ENCODE data around the gene ZNF70. TPM values are rescaled to one million over a fixed set of nuclear protein-coding genes. Genes with fewer than 3 reads are reported as not detected.

ZNF70 gene
- polyA plus RNA-seq, 1 of the 3 experiments (the other 2 are of a cell fraction): 0.77 TPM

DNA sequence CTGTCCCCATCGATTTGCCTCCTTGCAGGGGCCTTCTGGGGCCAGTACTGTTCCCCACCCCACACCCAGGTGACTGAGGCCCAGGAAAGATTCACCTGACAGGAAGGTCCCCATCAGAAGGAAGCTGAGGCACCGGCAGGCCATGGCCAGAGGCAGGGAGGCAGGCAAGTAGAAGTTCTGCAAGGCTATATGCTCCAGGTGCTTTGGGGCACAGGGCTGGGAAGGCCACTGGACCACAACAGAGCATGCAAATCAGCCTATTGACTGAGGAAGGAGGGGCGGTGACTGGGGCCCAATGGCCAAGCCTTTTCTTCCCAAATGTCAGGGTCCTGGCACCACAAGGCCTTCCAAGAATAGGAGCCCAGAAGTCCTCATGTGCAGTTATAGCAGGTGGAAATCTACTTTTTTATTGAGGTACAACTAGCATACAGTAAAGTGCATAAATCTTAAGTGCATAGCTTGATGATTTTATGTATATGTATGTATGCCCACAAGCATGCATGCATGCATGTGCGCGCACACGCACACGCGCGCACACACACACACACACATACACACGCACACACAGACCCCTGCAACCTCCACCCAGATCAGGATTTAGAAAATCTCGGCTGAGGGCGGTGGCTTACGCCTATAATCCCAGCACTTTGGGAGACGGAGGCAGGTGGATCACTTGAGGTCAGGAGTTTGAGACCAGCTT is 3.5 kb upstream of the ZNF70 start, which contains the start of gene VPREB3 (continued):
- no peak for TF ChIP-seq MXI1 (IDR thresholded peaks at IDR 0.05; ENCODE audit: low read depth, low read length)
- TF ChIP-seq SMC3 (IDR thresholded peaks at IDR 0.05; ENCODE audit: low read depth, low read length): no peak
- no peak for TF ChIP-seq GATA2 (CRISPR knock-in tag; IDR thresholded peaks at IDR 0.05)
- no peak for TF ChIP-seq FOXM1 (IDR thresholded peaks at IDR 0.05; ENCODE audit: low read depth)
- no peak for TF ChIP-seq TEAD4 (IDR thresholded peaks at IDR 0.05; ENCODE audit: borderline replicate concordance, insufficient read depth)
- TF ChIP-seq, protein P1, sequence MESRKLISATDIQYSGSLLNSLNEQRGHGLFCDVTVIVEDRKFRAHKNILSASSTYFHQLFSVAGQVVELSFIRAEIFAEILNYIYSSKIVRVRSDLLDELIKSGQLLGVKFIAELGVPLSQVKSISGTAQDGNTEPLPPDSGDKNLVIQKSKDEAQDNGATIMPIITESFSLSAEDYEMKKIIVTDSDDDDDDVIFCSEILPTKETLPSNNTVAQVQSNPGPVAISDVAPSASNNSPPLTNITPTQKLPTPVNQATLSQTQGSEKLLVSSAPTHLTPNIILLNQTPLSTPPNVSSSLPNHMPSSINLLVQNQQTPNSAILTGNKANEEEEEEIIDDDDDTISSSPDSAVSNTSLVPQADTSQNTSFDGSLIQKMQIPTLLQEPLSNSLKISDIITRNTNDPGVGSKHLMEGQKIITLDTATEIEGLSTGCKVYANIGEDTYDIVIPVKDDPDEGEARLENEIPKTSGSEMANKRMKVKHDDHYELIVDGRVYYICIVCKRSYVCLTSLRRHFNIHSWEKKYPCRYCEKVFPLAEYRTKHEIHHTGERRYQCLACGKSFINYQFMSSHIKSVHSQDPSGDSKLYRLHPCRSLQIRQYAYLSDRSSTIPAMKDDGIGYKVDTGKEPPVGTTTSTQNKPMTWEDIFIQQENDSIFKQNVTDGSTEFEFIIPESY (IDR thresholded peaks at IDR 0.05; ENCODE audit: borderline replicate concordance, low read depth): no peak
- TF ChIP-seq GABPA (IDR thresholded peaks at IDR 0.05; ENCODE audit: low read depth): no peak
- no peak for TF ChIP-seq CHD2 (IDR thresholded peaks at IDR 0.05; ENCODE audit: low read length, partially characterized antibody)
- TF ChIP-seq, protein P2, sequence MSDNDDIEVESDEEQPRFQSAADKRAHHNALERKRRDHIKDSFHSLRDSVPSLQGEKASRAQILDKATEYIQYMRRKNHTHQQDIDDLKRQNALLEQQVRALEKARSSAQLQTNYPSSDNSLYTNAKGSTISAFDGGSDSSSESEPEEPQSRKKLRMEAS (IDR thresholded peaks at IDR 0.05; ENCODE audit: low read depth): no peak
- TF ChIP-seq, protein P3, sequence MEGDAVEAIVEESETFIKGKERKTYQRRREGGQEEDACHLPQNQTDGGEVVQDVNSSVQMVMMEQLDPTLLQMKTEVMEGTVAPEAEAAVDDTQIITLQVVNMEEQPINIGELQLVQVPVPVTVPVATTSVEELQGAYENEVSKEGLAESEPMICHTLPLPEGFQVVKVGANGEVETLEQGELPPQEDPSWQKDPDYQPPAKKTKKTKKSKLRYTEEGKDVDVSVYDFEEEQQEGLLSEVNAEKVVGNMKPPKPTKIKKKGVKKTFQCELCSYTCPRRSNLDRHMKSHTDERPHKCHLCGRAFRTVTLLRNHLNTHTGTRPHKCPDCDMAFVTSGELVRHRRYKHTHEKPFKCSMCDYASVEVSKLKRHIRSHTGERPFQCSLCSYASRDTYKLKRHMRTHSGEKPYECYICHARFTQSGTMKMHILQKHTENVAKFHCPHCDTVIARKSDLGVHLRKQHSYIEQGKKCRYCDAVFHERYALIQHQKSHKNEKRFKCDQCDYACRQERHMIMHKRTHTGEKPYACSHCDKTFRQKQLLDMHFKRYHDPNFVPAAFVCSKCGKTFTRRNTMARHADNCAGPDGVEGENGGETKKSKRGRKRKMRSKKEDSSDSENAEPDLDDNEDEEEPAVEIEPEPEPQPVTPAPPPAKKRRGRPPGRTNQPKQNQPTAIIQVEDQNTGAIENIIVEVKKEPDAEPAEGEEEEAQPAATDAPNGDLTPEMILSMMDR (IDR thresholded peaks at IDR 0.05): no peak
- no peak for TF ChIP-seq TAF1 (IDR thresholded peaks at IDR 0.05; ENCODE audit: borderline replicate concordance, low read depth, low read length)
- TF ChIP-seq, protein P4, sequence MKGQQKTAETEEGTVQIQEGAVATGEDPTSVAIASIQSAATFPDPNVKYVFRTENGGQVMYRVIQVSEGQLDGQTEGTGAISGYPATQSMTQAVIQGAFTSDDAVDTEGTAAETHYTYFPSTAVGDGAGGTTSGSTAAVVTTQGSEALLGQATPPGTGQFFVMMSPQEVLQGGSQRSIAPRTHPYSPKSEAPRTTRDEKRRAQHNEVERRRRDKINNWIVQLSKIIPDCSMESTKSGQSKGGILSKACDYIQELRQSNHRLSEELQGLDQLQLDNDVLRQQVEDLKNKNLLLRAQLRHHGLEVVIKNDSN (IDR thresholded peaks at IDR 0.05; ENCODE audit: borderline replicate concordance, low read depth): no peak
- TF ChIP-seq, protein P5, sequence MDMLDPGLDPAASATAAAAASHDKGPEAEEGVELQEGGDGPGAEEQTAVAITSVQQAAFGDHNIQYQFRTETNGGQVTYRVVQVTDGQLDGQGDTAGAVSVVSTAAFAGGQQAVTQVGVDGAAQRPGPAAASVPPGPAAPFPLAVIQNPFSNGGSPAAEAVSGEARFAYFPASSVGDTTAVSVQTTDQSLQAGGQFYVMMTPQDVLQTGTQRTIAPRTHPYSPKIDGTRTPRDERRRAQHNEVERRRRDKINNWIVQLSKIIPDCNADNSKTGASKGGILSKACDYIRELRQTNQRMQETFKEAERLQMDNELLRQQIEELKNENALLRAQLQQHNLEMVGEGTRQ (IDR thresholded peaks at IDR 0.05; ENCODE audit: borderline replicate concordance, low read depth, low read length): no peak

DNA sequence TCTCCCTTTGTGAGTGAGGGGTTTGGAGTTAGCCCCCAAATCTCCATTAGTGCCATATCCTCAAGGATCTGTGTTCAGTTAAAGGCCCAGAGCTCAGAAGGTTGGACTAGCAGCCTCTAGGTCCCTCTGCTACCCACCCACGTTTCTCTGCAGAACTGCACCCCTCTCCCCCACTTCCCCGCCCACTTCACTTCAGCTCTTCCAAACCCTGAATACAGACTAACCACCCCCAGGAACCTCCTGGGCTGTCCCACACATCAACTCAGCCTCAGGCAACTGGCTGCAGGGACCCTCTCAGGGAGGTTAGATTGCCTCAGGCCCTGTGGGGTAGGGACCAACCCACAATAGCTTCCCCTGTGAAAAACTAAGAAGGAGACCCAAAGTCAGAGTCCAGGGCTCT is 2.5 kb upstream of the ZNF70 start:
- no peak overlapping the region for H3K27ac ChIP-seq (ENCODE audit: low read depth in 2 of 2, low read length in 1 of 2)
- ChIA-PET CTCF (interaction anchor here (2.7 kb wide), 1 partner anchor 96 kb away, joined by 6 read pairs; no protein-coding TSS in a partner anchor), POLR2A (no interaction called here)
- no peak overlapping the region for H3K4me2 ChIP-seq
- 85% methylated on average over 2 of the region's 2 CpGs for WGBS (ENCODE audit: low lambda C conversion rate)
- H3K9ac ChIP-seq: no peak overlapping the region
- H3K27me3 ChIP-seq (ENCODE audit: insufficient read depth): no peaks in the 10 kb centered on the region
- H3K36me3 ChIP-seq (replicated peaks in 1 of 2; ENCODE audit: control insufficient read depth in 1 of 2, insufficient read depth in 2 of 2, low read length in 1 of 2): no peaks in the 10 kb centered on the region
- H4K20me1 ChIP-seq (ENCODE audit: insufficient read depth): no peaks in the 10 kb centered on the region
- H3K79me2 ChIP-seq (ENCODE audit: insufficient read depth): peaks cover 16% of the 10 kb centered on the region
- no peaks in the 10 kb centered on the region for H3K9me2 ChIP-seq
- H3F3A ChIP-seq (replicated peaks; ENCODE audit: insufficient read depth): no peaks in the 10 kb centered on the region
- H2AFZ ChIP-seq (ENCODE audit: low read depth): no peak overlapping the region
- H3K4me1 ChIP-seq (ENCODE audit: control insufficient read depth in 1 of 2, insufficient read depth in 2 of 2, low read depth in 1 of 2, low read length in 1 of 2): peaks cover 0 to 10% of the 10 kb centered on the region in 2 experiments; a peak in 2 of 4 replicates
- H3K4me3 ChIP-seq (ENCODE audit: low read depth in 2 of 2, low read length in 1 of 2): no peak overlapping the region
- DNase-seq: no peak
- no peaks in the 10 kb centered on the region for H3K9me3 ChIP-seq
- TF ChIP-seq, protein P5 (IDR thresholded peaks at IDR 0.05; ENCODE audit: borderline replicate concordance, low read depth, low read length): no peak
- no peak for TF ChIP-seq TAF1 (IDR thresholded peaks at IDR 0.05; ENCODE audit: borderline replicate concordance, low read depth, low read length)
- TF ChIP-seq EZH2phosphoT487 (IDR thresholded peaks at IDR 0.05; ENCODE audit: borderline replicate concordance, low read depth): no peak
- TF ChIP-seq NRF1 (IDR thresholded peaks at IDR 0.05; ENCODE audit: low read depth, low read length): no peak
- TF ChIP-seq YY1 (IDR thresholded peaks at IDR 0.05; ENCODE audit: low read depth): no peak
- TF ChIP-seq ELF1 (IDR thresholded peaks at IDR 0.05): no peak
- TF ChIP-seq MXI1 (IDR thresholded peaks at IDR 0.05; ENCODE audit: low read depth, low read length): no peak
- no peak for TF ChIP-seq GATA2 (CRISPR knock-in tag; IDR thresholded peaks at IDR 0.05)
